SK-N-SH treated with all-trans-retinoic acid at 6 μM for 48 hours (cell line): ENCODE results near the gene PRPF8.

Experiments
- ATAC-seq: fragments of 200-7000 bp; cut with Tn5 transposase; 3 replicates; pipeline ENCODE4 v1.9.1; 2020; ENCODE audit warnings: mild to moderate bottlenecking, moderate library complexity
- ARNTL ChIP-seq: fragments of 450-650 bp; formaldehyde crosslinking; IDR thresholded peaks from 2 replicates; pipeline ENCODE4 v1.5.0; 2020; ENCODE audit warnings: low read depth, mild to moderate bottlenecking, moderate library complexity, borderline replicate concordance
- CREB5 ChIP-seq: fragments of 250-450 bp; sonication (Bioruptor Pico); IDR thresholded peaks from 2 replicates; pipeline ENCODE4 v1.5.1; 2020; ENCODE audit warnings: low read depth, mild to moderate bottlenecking, moderate library complexity
- CSDC2 ChIP-seq: fragments of 250-450 bp; sonication (Bioruptor Pico); IDR thresholded peaks from 2 replicates; pipeline ENCODE4 v1.5.0; 2020; ENCODE audit warnings: mild to moderate bottlenecking, moderate library complexity
- ESRRG ChIP-seq: fragments of 250-450 bp; sonication (Bioruptor Pico); IDR thresholded peaks from 2 replicates; pipeline ENCODE4 v1.6.1; 2021; ENCODE audit warnings: mild to moderate bottlenecking
- GLIS3 ChIP-seq: fragments of 250-450 bp; sonication (Bioruptor Pico); IDR thresholded peaks from 2 replicates; pipeline ENCODE4 v1.5.0; 2020; ENCODE audit warnings: mild to moderate bottlenecking, moderate library complexity
- ISL1 ChIP-seq: fragments of 250-450 bp; sonication (Bioruptor Pico); IDR thresholded peaks from 2 replicates; pipeline ENCODE4 v2.1.2; 2022; ENCODE audit warnings: mild to moderate bottlenecking, moderate library complexity
- OSR1 ChIP-seq: fragments of 250-450 bp; sonication (Bioruptor Pico); IDR thresholded peaks from 2 replicates; pipeline ENCODE4 v1.8.0; 2022; ENCODE audit warnings: moderate library complexity, mild to moderate bottlenecking, inconsistent platforms
- PPARA ChIP-seq: fragments of 250-450 bp; sonication (Bioruptor Pico); IDR thresholded peaks from 2 replicates; pipeline ENCODE4 v1.5.0; 2020; ENCODE audit warnings: mild to moderate bottlenecking, borderline replicate concordance
- RARB ChIP-seq: fragments of 250-450 bp; sonication (Bioruptor Pico); IDR thresholded peaks from 2 replicates; pipeline ENCODE4 v1.8.0; 2021; ENCODE audit warnings: mild to moderate bottlenecking, moderate library complexity
- SNAI2 ChIP-seq: fragments of 250-450 bp; sonication (Bioruptor Pico); IDR thresholded peaks from 2 replicates; pipeline ENCODE4 v1.5.0; 2020; ENCODE audit warnings: mild to moderate bottlenecking, moderate library complexity
- TCF4 ChIP-seq: fragments of 250-450 bp; sonication (Bioruptor Pico); IDR thresholded peaks from 2 replicates; pipeline ENCODE4 v1.8.0; 2021; ENCODE audit warnings: mild to moderate bottlenecking, moderate library complexity, borderline replicate concordance
- TOX ChIP-seq: fragments of 250-450 bp; sonication (Bioruptor Pico); IDR thresholded peaks from 2 replicates; pipeline ENCODE4 v1.8.0; 2021; ENCODE audit warnings: mild to moderate bottlenecking, moderate library complexity, borderline replicate concordance
- ZFP3 ChIP-seq: fragments of 250-450 bp; sonication (Bioruptor Pico); IDR thresholded peaks from 2 replicates; pipeline ENCODE4 v1.5.0; 2020; ENCODE audit warnings: mild to moderate bottlenecking, moderate library complexity
- ZFP30 ChIP-seq: fragments of 450-650 bp; formaldehyde crosslinking; IDR thresholded peaks from 2 replicates; pipeline ENCODE4 v1.5.0; 2022; ENCODE audit warnings: mild to moderate bottlenecking, moderate library complexity
- ZNF70 ChIP-seq: fragments of 450-650 bp; formaldehyde crosslinking; IDR thresholded peaks from 2 replicates; pipeline ENCODE4 v1.5.0; 2020; ENCODE audit warnings: mild to moderate bottlenecking, moderate library complexity
- ZNF8 ChIP-seq: fragments of 450-650 bp; formaldehyde crosslinking; IDR thresholded peaks from 2 replicates; pipeline ENCODE4 v1.5.0; 2020; ENCODE audit warnings: mild to moderate bottlenecking, moderate library complexity
- TF ChIP-seq, protein P1 (sequence below): fragments of 250-450 bp; sonication (Bioruptor Pico); IDR thresholded peaks from 2 replicates; pipeline ENCODE4 v1.8.0; 2020; ENCODE audit warnings: mild to moderate bottlenecking, moderate library complexity, borderline replicate concordance
- TF ChIP-seq, protein P2 (sequence below): fragments of 250-450 bp; sonication (Bioruptor Pico); IDR thresholded peaks from 2 replicates; pipeline ENCODE4 v1.5.1; 2021; ENCODE audit warnings: mild to moderate bottlenecking, moderate library complexity
- TF ChIP-seq, protein P3 (sequence below): fragments of 250-450 bp; sonication (Bioruptor Pico); IDR thresholded peaks from 2 replicates; pipeline ENCODE4 v1.5.0; 2020; ENCODE audit warnings: mild to moderate bottlenecking, moderate library complexity

PRPF8 gene

GRCh38 chr17:1648173-1648962 is 36.3 kb downstream of the PRPF8 start:
- peak; percentile 73 for ATAC-seq
- TF ChIP-seq CREB5 (no peak), SNAI2 (CRISPR knock-in tag) (no peak), ZNF70 (no peak), ZFP30 (no peak), TOX (CRISPR knock-in tag) (no peak), ZFP3 (CRISPR knock-in tag) (no peak), ARNTL (CRISPR knock-in tag) (no peak)
- TF ChIP-seq, protein P1, sequence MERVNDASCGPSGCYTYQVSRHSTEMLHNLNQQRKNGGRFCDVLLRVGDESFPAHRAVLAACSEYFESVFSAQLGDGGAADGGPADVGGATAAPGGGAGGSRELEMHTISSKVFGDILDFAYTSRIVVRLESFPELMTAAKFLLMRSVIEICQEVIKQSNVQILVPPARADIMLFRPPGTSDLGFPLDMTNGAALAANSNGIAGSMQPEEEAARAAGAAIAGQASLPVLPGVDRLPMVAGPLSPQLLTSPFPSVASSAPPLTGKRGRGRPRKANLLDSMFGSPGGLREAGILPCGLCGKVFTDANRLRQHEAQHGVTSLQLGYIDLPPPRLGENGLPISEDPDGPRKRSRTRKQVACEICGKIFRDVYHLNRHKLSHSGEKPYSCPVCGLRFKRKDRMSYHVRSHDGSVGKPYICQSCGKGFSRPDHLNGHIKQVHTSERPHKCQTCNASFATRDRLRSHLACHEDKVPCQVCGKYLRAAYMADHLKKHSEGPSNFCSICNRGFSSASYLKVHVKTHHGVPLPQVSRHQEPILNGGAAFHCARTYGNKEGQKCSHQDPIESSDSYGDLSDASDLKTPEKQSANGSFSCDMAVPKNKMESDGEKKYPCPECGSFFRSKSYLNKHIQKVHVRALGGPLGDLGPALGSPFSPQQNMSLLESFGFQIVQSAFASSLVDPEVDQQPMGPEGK (CRISPR knock-in tag): no peak

DNA sequence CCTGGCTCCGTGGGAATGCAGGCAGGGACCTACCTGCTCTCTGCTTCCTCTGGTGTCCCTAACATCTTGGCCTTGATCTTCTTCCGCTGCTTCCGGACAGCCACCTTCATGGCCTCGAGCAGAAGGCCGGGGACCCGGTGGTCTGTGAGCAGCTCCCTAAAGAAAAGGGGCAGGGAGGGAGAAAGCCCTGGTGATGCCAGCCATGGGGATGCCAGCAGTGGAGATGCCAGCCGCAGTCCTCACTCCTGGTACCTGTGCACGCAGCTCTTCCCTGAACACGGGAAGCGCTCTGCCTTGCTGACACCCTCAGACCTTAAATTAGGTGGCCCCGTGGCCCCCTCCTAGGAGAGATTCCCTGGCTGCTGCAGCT is 36.9 kb downstream of the PRPF8 start:
- no peak for ATAC-seq

GRCh38 chr17:1646199-1646875 is 38.3 kb downstream of the PRPF8 start:
- TF ChIP-seq SNAI2 (CRISPR knock-in tag) (no peak), RARB (CRISPR knock-in tag) (no peak), CSDC2 (CRISPR knock-in tag) (no peak), ISL1 (CRISPR knock-in tag) (no peak)
- ATAC-seq: no peak

More for the DNA sequence above, 36.9 kb downstream of the PRPF8 start:
- no peak for TF ChIP-seq ZNF8 (CRISPR knock-in tag)
- TF ChIP-seq CSDC2 (CRISPR knock-in tag): no peak
- TF ChIP-seq SNAI2 (CRISPR knock-in tag): no peak
- TF ChIP-seq ZFP30: no peak
- no peak for TF ChIP-seq TOX (CRISPR knock-in tag)
- no peak for TF ChIP-seq ZNF70
- no peak for TF ChIP-seq ESRRG (CRISPR knock-in tag)

DNA sequence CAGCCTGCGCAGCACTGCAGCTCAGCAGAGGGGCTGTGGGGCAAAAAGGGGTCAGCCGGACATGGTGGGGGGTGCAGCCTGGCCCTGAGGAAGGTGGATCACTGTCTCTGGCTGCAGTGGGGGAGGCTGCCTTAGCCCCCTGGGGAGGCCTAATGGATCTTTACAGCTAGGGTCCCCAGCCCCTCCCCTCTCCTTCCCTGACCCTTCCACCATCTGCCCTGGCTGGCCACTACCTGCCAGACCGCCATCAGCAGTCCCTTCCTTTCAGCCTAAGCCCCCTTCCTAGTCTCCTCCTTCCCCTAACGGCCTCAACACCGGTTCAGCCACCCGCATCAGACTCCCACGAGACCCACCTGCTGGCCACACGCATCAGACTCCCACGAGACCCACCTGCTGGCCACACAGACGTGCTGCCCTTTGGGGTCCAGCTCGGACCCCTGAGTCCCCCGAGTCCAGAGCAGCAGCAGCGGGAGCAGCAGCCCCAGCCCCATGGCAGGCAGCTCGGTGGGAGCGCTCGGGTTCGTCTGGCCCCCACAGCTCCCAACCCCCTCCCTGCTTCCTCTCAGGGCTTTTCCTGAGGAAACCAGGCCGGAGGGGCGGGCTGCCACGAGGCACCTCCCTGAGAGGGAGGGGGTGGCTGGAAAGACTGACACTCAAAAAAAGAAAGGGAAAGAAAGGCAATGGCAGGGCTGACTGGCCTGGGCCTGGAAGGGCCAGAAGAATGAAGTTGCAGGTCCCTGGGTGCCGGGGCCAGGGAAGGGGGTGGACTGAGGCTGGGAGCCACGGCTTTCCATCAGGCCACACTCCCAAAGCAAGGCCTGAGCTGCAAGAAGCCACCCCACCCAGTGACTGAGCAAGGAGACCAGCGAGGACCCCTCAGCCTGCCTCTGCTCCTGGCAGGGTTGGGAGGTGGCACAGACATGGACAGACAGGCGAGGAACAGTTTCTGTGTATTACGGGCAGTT is 39.2 kb downstream of the PRPF8 start, which contains the start of gene SCARF1:
Gene SCARF1 (minus strand): TSS at position 526 of the 965 bp plus-strand sequence. CDS start 35 bp downstream, at position 491.
- TF ChIP-seq OSR1 (no peak), PPARA (CRISPR knock-in tag) (no peak), CREB5 (no peak), TCF4 (CRISPR knock-in tag) (no peak), ISL1 (CRISPR knock-in tag) (no peak), ZNF70 (no peak), GLIS3 (CRISPR knock-in tag) (no peak), ZFP3 (CRISPR knock-in tag) (no peak)
- TF ChIP-seq, protein P2, sequence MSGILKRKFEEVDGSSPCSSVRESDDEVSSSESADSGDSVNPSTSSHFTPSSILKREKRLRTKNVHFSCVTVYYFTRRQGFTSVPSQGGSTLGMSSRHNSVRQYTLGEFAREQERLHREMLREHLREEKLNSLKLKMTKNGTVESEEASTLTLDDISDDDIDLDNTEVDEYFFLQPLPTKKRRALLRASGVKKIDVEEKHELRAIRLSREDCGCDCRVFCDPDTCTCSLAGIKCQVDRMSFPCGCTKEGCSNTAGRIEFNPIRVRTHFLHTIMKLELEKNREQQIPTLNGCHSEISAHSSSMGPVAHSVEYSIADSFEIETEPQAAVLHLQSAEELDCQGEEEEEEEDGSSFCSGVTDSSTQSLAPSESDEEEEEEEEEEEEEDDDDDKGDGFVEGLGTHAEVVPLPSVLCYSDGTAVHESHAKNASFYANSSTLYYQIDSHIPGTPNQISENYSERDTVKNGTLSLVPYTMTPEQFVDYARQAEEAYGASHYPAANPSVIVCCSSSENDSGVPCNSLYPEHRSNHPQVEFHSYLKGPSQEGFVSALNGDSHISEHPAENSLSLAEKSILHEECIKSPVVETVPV (CRISPR knock-in tag): no peak
- TF ChIP-seq, protein P1 (CRISPR knock-in tag): no peak
- TF ChIP-seq, protein P3, sequence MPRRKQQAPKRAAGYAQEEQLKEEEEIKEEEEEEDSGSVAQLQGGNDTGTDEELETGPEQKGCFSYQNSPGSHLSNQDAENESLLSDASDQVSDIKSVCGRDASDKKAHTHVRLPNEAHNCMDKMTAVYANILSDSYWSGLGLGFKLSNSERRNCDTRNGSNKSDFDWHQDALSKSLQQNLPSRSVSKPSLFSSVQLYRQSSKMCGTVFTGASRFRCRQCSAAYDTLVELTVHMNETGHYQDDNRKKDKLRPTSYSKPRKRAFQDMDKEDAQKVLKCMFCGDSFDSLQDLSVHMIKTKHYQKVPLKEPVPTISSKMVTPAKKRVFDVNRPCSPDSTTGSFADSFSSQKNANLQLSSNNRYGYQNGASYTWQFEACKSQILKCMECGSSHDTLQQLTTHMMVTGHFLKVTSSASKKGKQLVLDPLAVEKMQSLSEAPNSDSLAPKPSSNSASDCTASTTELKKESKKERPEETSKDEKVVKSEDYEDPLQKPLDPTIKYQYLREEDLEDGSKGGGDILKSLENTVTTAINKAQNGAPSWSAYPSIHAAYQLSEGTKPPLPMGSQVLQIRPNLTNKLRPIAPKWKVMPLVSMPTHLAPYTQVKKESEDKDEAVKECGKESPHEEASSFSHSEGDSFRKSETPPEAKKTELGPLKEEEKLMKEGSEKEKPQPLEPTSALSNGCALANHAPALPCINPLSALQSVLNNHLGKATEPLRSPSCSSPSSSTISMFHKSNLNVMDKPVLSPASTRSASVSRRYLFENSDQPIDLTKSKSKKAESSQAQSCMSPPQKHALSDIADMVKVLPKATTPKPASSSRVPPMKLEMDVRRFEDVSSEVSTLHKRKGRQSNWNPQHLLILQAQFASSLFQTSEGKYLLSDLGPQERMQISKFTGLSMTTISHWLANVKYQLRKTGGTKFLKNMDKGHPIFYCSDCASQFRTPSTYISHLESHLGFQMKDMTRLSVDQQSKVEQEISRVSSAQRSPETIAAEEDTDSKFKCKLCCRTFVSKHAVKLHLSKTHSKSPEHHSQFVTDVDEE (CRISPR knock-in tag): no peak
- ATAC-seq: no peak
